GM12891 (cell line): ENCODE results near the gene ABHD8.

ENCODE experiments used
- PAX5 ChIP-seq: IDR thresholded peaks from 2 replicates; pipeline ENCODE4 v1.6.1; 2011; ENCODE audit warnings: low read length, moderate library complexity, mild to moderate bottlenecking; ENCODE audit not compliant: insufficient read depth, severe bottlenecking
- POLR2A ChIP-seq: IDR thresholded peaks from 2 replicates; pipeline ENCODE4 v1.6.1; 2011; ENCODE audit warnings: low read depth, low read length, control low read depth
- POLR2AphosphoS5 ChIP-seq: IDR thresholded peaks from 2 replicates; pipeline ENCODE4 v1.6.1; 2011; ENCODE audit warnings: low read depth, low read length, control low read depth
- POU2F2 ChIP-seq: IDR thresholded peaks from 2 replicates; pipeline ENCODE4 v1.6.1; 2011; ENCODE audit warnings: low read depth, mild to moderate bottlenecking, control low read depth, low read length, moderate library complexity
- SPI1 ChIP-seq: IDR thresholded peaks from 2 replicates; pipeline ENCODE4 v1.6.1; 2011; ENCODE audit warnings: low read depth, low read length, control low read depth
- TAF1 ChIP-seq: IDR thresholded peaks from 2 replicates; pipeline ENCODE4 v1.6.1; 2011; ENCODE audit warnings: low read depth, low read length, control low read depth

DNA sequence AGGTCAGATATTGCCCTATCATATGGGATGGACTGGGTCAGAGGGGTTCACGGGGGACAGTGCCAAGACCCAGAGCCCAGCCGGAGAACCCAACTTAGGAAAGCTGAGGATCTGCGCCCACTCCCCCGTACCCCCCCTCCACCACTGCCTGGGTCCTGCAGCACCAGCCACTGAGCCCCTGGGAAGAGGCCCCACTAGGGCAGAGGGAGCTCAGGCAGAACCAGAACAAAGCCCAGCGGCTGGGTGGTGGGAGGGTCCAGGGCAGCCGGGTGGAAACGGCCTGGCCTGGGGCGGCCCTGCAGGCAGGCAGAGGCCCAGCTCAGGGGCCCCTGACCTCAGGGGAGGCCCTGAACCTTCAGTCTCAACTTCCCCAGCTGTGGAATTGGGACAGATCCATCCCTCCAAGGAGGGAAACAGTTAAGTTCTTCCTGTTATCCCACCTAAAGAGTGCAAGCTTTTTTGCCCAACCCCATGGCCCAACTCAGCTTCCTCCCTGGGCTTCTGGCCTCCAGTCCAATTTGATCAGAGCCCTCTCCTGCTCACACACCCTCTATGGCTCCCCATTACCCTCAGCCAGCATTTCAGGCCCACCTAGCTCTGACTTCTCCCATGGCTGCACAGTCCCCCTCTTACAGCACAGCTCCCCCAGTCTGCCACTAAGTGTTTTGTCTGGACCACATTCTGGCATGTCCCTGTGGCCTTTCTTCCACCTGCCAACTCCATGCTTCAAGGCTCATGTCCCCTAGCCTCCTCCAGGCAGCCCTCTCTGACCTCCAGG lies 60.6 kb downstream of the ABHD8 start:
- no peak for TF ChIP-seq SPI1
- TF ChIP-seq TAF1 = no peak
- TF ChIP-seq POLR2A = no peak
- TF ChIP-seq POLR2AphosphoS5 = no peak
- peak; percentile 42 for TF ChIP-seq PAX5
- no peak for TF ChIP-seq POU2F2
